Lower lobe of right lung (tissue), 2 donors: ENCODE measurements around the gene TMEM204. TPM values are rescaled to one million over a fixed set of nuclear protein-coding genes. Genes with fewer than 3 reads are reported as not detected.
A peak's percentile ranks its signal among the peaks of the same experiment; 100 is the strongest.

Source experiments
- ATAC-seq, 2 donors: fragments of 200-7000 bp; cut with Tn5 transposase; one replicate each; pipeline ENCODE4 v1.9.1; 2020 to 2022; ENCODE audit warnings: mild to moderate bottlenecking in 2 of 2, moderate library complexity in 2 of 2
- DNase-seq: peaks from one replicate; pipeline ENCODE4 v3.0.0-alpha.2; 2020
- H3K27ac ChIP-seq: fragments of 200-600 bp; one replicate; pipeline ENCODE4 v1.8.0; 2022
- H3K27me3 ChIP-seq: fragments of 200-600 bp; one replicate; pipeline ENCODE4 v1.8.0; 2022; ENCODE audit warnings: low read depth
- H3K36me3 ChIP-seq: fragments of 200-600 bp; one replicate; pipeline ENCODE4 v1.8.0; 2022; ENCODE audit warnings: mild to moderate bottlenecking
- H3K4me1 ChIP-seq: fragments of 200-600 bp; one replicate; pipeline ENCODE4 v1.8.0; 2022
- H3K4me3 ChIP-seq: fragments of 200-600 bp; one replicate; pipeline ENCODE4 v1.8.0; 2022; ENCODE audit warnings: mild to moderate bottlenecking
- H3K9me3 ChIP-seq: fragments of 200-600 bp; one replicate; pipeline ENCODE4 v1.8.0; 2022
- CTCF ChIP-seq: fragments of 200-600 bp; IDR thresholded peaks from one replicate; pipeline ENCODE4 v1.8.0; 2022; ENCODE audit warnings: antibody characterized with exemption, mild to moderate bottlenecking
- intact Hi-C: fragments of 100-400 bp; cut with DNase I; formaldehyde crosslinking; loops from one replicate; pipeline ENCODE4 v1.11.0; 2022
- total RNA-seq: library from RNA; stranded (reverse); fragmentation: NEBNext Ultra II Directional; extraction: Animal tissue kit (Norgen Biotek cat#: 25700); gene quantifications from one replicate; pipeline ENCODE4 v1.2.1, GENCODE V29; 2021
- donor health status: DM: no; HTN: yes; CAD: no; lungs with severe emphysema.

TMEM204 gene
- total RNA-seq, 1 donor from 2014 or later = 63.1 TPM

GRCh38 chr16:1511662-1512569 is 21.6 kb upstream of the TMEM204 start:
- Histone ChIP-seq H3K27ac (peak overlapping the region; percentile 19), H3K36me3 (peaks cover 32% of the 10 kb centered on the region), H3K27me3 (no peaks in the 10 kb centered on the region), H3K9me3 (peaks cover 9% of the 10 kb centered on the region), H3K4me1 (peaks cover 28% of the 10 kb centered on the region), H3K4me3 (no peak overlapping the region)
- TF ChIP-seq CTCF = no peak
- ATAC-seq (peak in 1 of 2 donors; percentile 31), DNase-seq (no peak)
- intact Hi-C loops = no loop called here

- intact Hi-C loops = no loop called here
- Histone ChIP-seq H3K4me3 (no peak overlapping the region), H3K9me3 (peaks cover 9% of the 10 kb centered on the region), H3K4me1 (peaks cover 28% of the 10 kb centered on the region), H3K27ac (peak overlapping the region; percentile 19), H3K27me3 (no peaks in the 10 kb centered on the region), H3K36me3 (peaks cover 30% of the 10 kb centered on the region)
- TF ChIP-seq CTCF = no peak
- ATAC-seq = no peak
- no peak for DNase-seq
Measured at GRCh38 chr16:1512774-1513173, 20.7 kb upstream of the TMEM204 start.

- Histone ChIP-seq H3K27ac (no peak overlapping the region), H3K4me1 (peaks cover 18% of the 10 kb centered on the region), H3K4me3 (no peak overlapping the region), H3K9me3 (peaks cover 9% of the 10 kb centered on the region), H3K27me3 (no peaks in the 10 kb centered on the region), H3K36me3 (peaks cover 34% of the 10 kb centered on the region)
- ATAC-seq (no peak), DNase-seq (no peak)
- TF ChIP-seq CTCF = no peak
- intact Hi-C loops = no loop called here
Measured at GRCh38 chr16:1514507-1514906, 19.0 kb upstream of the TMEM204 start.

- H3K4me1 ChIP-seq = no peaks in the 10 kb centered on the region
- no peak overlapping the region for H3K27ac ChIP-seq
- no peak for TF ChIP-seq CTCF
- H3K4me3 ChIP-seq = no peak overlapping the region
- DNase-seq (no peak), ATAC-seq (peak in 1 of 2 donors; percentile 32)
- intact Hi-C loops = no loop called here
- peaks cover 53% of the 10 kb centered on the region for H3K36me3 ChIP-seq
- H3K27me3 ChIP-seq = no peaks in the 10 kb centered on the region
- H3K9me3 ChIP-seq = peaks cover 9% of the 10 kb centered on the region
Measured at GRCh38 chr16:1518626-1519135, 14.8 kb upstream of the TMEM204 start.

- Histone ChIP-seq H3K27me3 (no peaks in the 10 kb centered on the region), H3K27ac (no peak overlapping the region), H3K36me3 (peaks cover 62% of the 10 kb centered on the region), H3K4me1 (no peaks in the 10 kb centered on the region), H3K9me3 (peaks cover 2% of the 10 kb centered on the region), H3K4me3 (no peak overlapping the region)
- intact Hi-C loops = no loop called here
- TF ChIP-seq CTCF = no peak
- no peak for DNase-seq
- ATAC-seq = no peak
Measured at GRCh38 chr16:1519831-1520230, 13.6 kb upstream of the TMEM204 start.
